GM15510 (cell line): ENCODE data around the gene PPP1R37.
A peak's percentile ranks its signal among the peaks of the same experiment; 100 is the strongest.

Experiments
- POLR2A ChIP-seq: IDR thresholded peaks from 3 replicates; pipeline ENCODE4 v1.6.1; 2011; ENCODE audit warnings: borderline replicate concordance; ENCODE audit not compliant: insufficient read length; ENCODE audit errors: extremely low read depth

Gene PPP1R37

GRCh38 chr19:45092747-45093678 lies at the start of gene PPP1R37:
Gene PPP1R37 (plus strand): TSS chr19:45093179. CDS start chr19:45093326, 147 bp downstream.
- TF ChIP-seq POLR2A, result peak; percentile 15

GRCh38 chr19:45045671-45046353 lies 47.2 kb upstream of the PPP1R37 start:
- no peak for TF ChIP-seq POLR2A

- TF ChIP-seq POLR2A, result no peak
Observed at GRCh38 chr19:45046355-45046754, 46.6 kb upstream of the PPP1R37 start.

GRCh38 chr19:45047188-45047797 lies 45.7 kb upstream of the PPP1R37 start:
- TF ChIP-seq POLR2A, result no peak

GRCh38 chr19:45049073-45049736 lies 43.8 kb upstream of the PPP1R37 start:
- no peak for TF ChIP-seq POLR2A

GRCh38 chr19:45050036-45050435 lies 42.9 kb upstream of the PPP1R37 start:
- no peak for TF ChIP-seq POLR2A

GRCh38 chr19:45051929-45052579 lies 40.9 kb upstream of the PPP1R37 start:
- no peak for TF ChIP-seq POLR2A

- TF ChIP-seq POLR2A, result no peak
Observed at GRCh38 chr19:45056831-45057230, 36.1 kb upstream of the PPP1R37 start.

- TF ChIP-seq POLR2A, result no peak
Observed at GRCh38 chr19:45057444-45057843, 35.5 kb upstream of the PPP1R37 start.

- TF ChIP-seq POLR2A, result no peak
Observed at GRCh38 chr19:45058622-45059159, 34.3 kb upstream of the PPP1R37 start.

- TF ChIP-seq POLR2A, result no peak
Observed at GRCh38 chr19:45059258-45059965, 33.6 kb upstream of the PPP1R37 start.

- no peak for TF ChIP-seq POLR2A
Observed at GRCh38 chr19:45061965-45062364, 31.0 kb upstream of the PPP1R37 start.
